Fibroblast of skin of right quadriceps (primary cell): ENCODE results near the gene CCDC85A.
A peak's percentile ranks its signal among the peaks of the same experiment; 100 is the strongest.

Experiments
- DNase-seq: peaks from one replicate; pipeline ENCODE4 v3.0.0-alpha.2; 2013

Gene CCDC85A

GRCh38 chr2:56379066-56379465 is 195.3 kb downstream of the CCDC85A start:
- DNase-seq = no peak

- DNase-seq = peak; percentile 31
These were observed 197.1 kb downstream of the CCDC85A start for GRCh38 chr2:56380861-56381260.

GRCh38 chr2:56382466-56382865 is 198.7 kb downstream of the CCDC85A start:
- DNase-seq = no peak

- no peak for DNase-seq
These were observed 202.9 kb downstream of the CCDC85A start for GRCh38 chr2:56386657-56387056.

GRCh38 chr2:56390644-56391043 is 206.9 kb downstream of the CCDC85A start:
- DNase-seq = no peak

- peak; percentile 9 for DNase-seq
These were observed 226.3 kb downstream of the CCDC85A start for GRCh38 chr2:56410140-56410539.

GRCh38 chr2:56416500-56417176 is 232.8 kb downstream of the CCDC85A start:
- DNase-seq = no peak
